ENCODE measurements around the gene EFNA5.

GRCh38 chr5:107381189-107381856, 289.4 kb downstream of the EFNA5 start:
- TF ChIP-seq POLR2A (IDR thresholded peaks at IDR 0.05; ENCODE audit: low read length) (no peak), GATA1 (IDR thresholded peaks at IDR 0.05; ENCODE audit: low read depth, low read length) (no peak)

Data from erythroblast (primary cell).